CD4-positive, CD25-positive, alpha-beta regulatory T cell (primary cell): Measurements from ENCODE around the gene MX1. TPM values are rescaled to one million over a fixed set of nuclear protein-coding genes. Genes with fewer than 3 reads are reported as not detected.

Experiments used
- ATAC-seq, 2 donors: fragments of 150-1000 bp; cut with Tn5 transposase; one replicate each; pipeline ENCODE4 v1.10.0; 2021; ENCODE audit warnings: low read depth in 2 of 2, moderate number of reproducible peaks in 2 of 2, moderate library complexity in 1 of 2
- DNase-seq, 3 donors: peaks; one replicate each; pipeline versions ENCODE4 v3.0.0 to v3.0.0-alpha.2; 2012 to 2022; ENCODE audit warnings: mixed read lengths in 1 of 3
- H3K27ac ChIP-seq: one replicate; pipeline ENCODE4 v1.7.0; 2013; ENCODE audit warnings: mild to moderate bottlenecking, low read length; ENCODE audit not compliant: insufficient read depth, poor library complexity, severe bottlenecking
- H3K27me3 ChIP-seq: one replicate; pipeline ENCODE4 v1.7.0; 2013; ENCODE audit warnings: low read length; ENCODE audit not compliant: control insufficient read depth, insufficient read depth
- H3K36me3 ChIP-seq: one replicate; pipeline ENCODE4 v1.7.0; 2013; ENCODE audit warnings: mild to moderate bottlenecking, low read length, moderate library complexity; ENCODE audit not compliant: control insufficient read depth, insufficient read depth
- H3K4me1 ChIP-seq: 2 replicates; pipeline ENCODE4 v1.7.0; 2013; ENCODE audit warnings: mild to moderate bottlenecking, low read length; ENCODE audit not compliant: insufficient read depth, control insufficient read depth, poor library complexity, severe bottlenecking
- H3K4me3 ChIP-seq: one replicate; pipeline ENCODE4 v1.7.0; 2013; ENCODE audit warnings: low read depth, mild to moderate bottlenecking, low read length, moderate library complexity
- H3K9me3 ChIP-seq, 2 experiments: 1 replicate in 1 of 2; 2 replicates in 1 of 2; pipeline ENCODE4 v1.7.0; 2013; ENCODE audit warnings: low read length in 2 of 2, mild to moderate bottlenecking in 1 of 2, moderate library complexity in 1 of 2; ENCODE audit not compliant: control insufficient read depth in 2 of 2
- H3K27ac Mint-ChIP-seq, 3 donors: one replicate each; pipeline ENCODE4 v1.8.0; 2020 to 2022; ENCODE audit warnings: mild to moderate bottlenecking in 3 of 3, mixed read lengths in 3 of 3, moderate library complexity in 2 of 3
- H3K27me3 Mint-ChIP-seq: one replicate; pipeline ENCODE4 v1.8.0; 2022; ENCODE audit warnings: mild to moderate bottlenecking, mixed read lengths
- H3K36me3 Mint-ChIP-seq: one replicate; pipeline ENCODE4 v1.8.0; 2020; ENCODE audit warnings: mixed read lengths
- H3K4me1 Mint-ChIP-seq, 4 donors: one replicate each; pipeline ENCODE4 v1.8.0; 2020 to 2022; ENCODE audit warnings: mixed read lengths in 4 of 4, mild to moderate bottlenecking in 1 of 4
- H3K4me3 Mint-ChIP-seq, 4 donors: one replicate each; pipeline ENCODE4 v1.8.0; 2020 to 2022; ENCODE audit warnings: mild to moderate bottlenecking in 4 of 4, mixed read lengths in 4 of 4, moderate library complexity in 3 of 4
- H3K9me3 Mint-ChIP-seq, 7 donors: one replicate each; pipeline ENCODE4 v1.8.0; 2020 to 2022; ENCODE audit warnings: mixed read lengths in 7 of 7, mild to moderate bottlenecking in 3 of 7, moderate library complexity in 2 of 7
- polyA plus RNA-seq, 4 donors: library from polyadenylated mRNA; unstranded; fragments of 300-500 nt; fragmentation: Illumina TruSeq; gene quantifications; one replicate each; pipeline ENCODE4 v1.2.3, GENCODE V29; 2021
- total RNA-seq: library from RNA; stranded (reverse); gene quantifications from one replicate; pipeline ENCODE4 v1.2.3, GENCODE V29; 2022

The MX1 gene
- total and polyA plus RNA-seq, 5 donors from 2014 or later = 82.5 to 137 (median 95.2) TPM

GRCh38 chr21:41453761-41454160 is 27.7 kb downstream of the MX1 start:
- Mint-ChIP-seq H3K36me3 (peaks cover 74% of the 10 kb centered on the region), H3K27me3 (no peaks in the 10 kb centered on the region), H3K4me3 (no peak overlapping the region), H3K4me1 (peaks cover 0 to 12% (median 2%) of the 10 kb centered on the region in 4 donors), H3K9me3 (no peaks in the 10 kb centered on the region), H3K27ac (peak overlapping the region in 2 of 3 donors; percentile 68 to 80)
- Histone ChIP-seq H3K4me1 (no peaks in the 10 kb centered on the region), H3K27me3 (no peaks in the 10 kb centered on the region), H3K4me3 (no peak overlapping the region), H3K36me3 (peaks cover 85% of the 10 kb centered on the region), H3K9me3 (no peaks in the 10 kb centered on the region), H3K27ac (no peak overlapping the region)
- no peak for DNase-seq
- ATAC-seq = no peak

DNA sequence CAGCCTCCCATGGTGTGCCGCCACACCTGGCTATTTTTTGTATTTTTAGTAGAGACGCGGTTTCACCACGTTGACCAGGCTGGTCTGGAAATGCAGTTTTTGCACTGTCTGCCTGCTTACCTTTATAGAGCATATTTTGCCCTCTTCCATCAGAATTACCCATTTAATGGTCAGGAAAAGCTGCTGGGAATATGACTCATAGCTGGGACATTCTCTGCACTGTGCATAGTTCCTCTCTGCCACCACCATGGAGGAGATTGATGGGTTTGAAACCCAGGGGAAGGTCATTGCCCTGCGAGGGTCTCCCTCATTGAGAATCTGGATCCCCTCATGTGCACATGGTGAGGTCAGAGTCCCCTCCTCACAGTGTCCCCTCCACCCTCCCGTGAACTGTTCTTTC is 32.1 kb downstream of the MX1 start:
- Histone ChIP-seq H3K36me3 (peaks cover 56% of the 10 kb centered on the region), H3K27me3 (no peaks in the 10 kb centered on the region), H3K4me1 (no peaks in the 10 kb centered on the region), H3K27ac (no peak overlapping the region), H3K4me3 (no peak overlapping the region), H3K9me3 (no peaks in the 10 kb centered on the region)
- no peak for DNase-seq
- Mint-ChIP-seq H3K4me1 (peaks cover 0 to 21% (median 7%) of the 10 kb centered on the region in 4 donors), H3K27me3 (no peaks in the 10 kb centered on the region), H3K36me3 (peaks cover 49% of the 10 kb centered on the region), H3K27ac (peak overlapping the region in 1 of 3 donors; percentile 41), H3K4me3 (no peak overlapping the region), H3K9me3 (no peaks in the 10 kb centered on the region)
- no peak for ATAC-seq

- no peaks in the 10 kb centered on the region for H3K9me3 ChIP-seq
- peaks cover 52% of the 10 kb centered on the region for H3K36me3 ChIP-seq
- no peak overlapping the region for H3K4me3 ChIP-seq
- Mint-ChIP-seq H3K4me1 (peaks cover 0 to 16% (median 7%) of the 10 kb centered on the region in 4 donors), H3K4me3 (no peak overlapping the region), H3K36me3 (peaks cover 45% of the 10 kb centered on the region), H3K27ac (no peak overlapping the region), H3K27me3 (no peaks in the 10 kb centered on the region), H3K9me3 (peaks cover 0 to under 1% (median 0%) of the 10 kb centered on the region in 7 donors)
- DNase-seq (no peak), ATAC-seq (no peak)
- no peaks in the 10 kb centered on the region for H3K4me1 ChIP-seq
- no peaks in the 10 kb centered on the region for H3K27me3 ChIP-seq
- H3K27ac ChIP-seq = no peak overlapping the region
Measured at GRCh38 chr21:41458559-41458958, 32.5 kb downstream of the MX1 start.

- Mint-ChIP-seq H3K9me3 (peaks cover 0 to 7% (median 0%) of the 10 kb centered on the region in 7 donors), H3K4me3 (no peak overlapping the region), H3K27ac (peak overlapping the region; percentile 27 to 94 (median 75)), H3K4me1 (peaks cover 0 to 15% (median 7%) of the 10 kb centered on the region in 4 donors), H3K27me3 (no peaks in the 10 kb centered on the region), H3K36me3 (peaks cover 45% of the 10 kb centered on the region)
- no peaks in the 10 kb centered on the region for H3K9me3 ChIP-seq
- H3K4me3 ChIP-seq = no peak overlapping the region
- H3K36me3 ChIP-seq = peaks cover 38% of the 10 kb centered on the region
- no peak overlapping the region for H3K27ac ChIP-seq
- H3K4me1 ChIP-seq = no peaks in the 10 kb centered on the region
- no peaks in the 10 kb centered on the region for H3K27me3 ChIP-seq
- DNase-seq = no peak
- peak; percentile 26 to 37 for ATAC-seq
Measured at GRCh38 chr21:41459884-41460534, 34.0 kb downstream of the MX1 start.

DNA sequence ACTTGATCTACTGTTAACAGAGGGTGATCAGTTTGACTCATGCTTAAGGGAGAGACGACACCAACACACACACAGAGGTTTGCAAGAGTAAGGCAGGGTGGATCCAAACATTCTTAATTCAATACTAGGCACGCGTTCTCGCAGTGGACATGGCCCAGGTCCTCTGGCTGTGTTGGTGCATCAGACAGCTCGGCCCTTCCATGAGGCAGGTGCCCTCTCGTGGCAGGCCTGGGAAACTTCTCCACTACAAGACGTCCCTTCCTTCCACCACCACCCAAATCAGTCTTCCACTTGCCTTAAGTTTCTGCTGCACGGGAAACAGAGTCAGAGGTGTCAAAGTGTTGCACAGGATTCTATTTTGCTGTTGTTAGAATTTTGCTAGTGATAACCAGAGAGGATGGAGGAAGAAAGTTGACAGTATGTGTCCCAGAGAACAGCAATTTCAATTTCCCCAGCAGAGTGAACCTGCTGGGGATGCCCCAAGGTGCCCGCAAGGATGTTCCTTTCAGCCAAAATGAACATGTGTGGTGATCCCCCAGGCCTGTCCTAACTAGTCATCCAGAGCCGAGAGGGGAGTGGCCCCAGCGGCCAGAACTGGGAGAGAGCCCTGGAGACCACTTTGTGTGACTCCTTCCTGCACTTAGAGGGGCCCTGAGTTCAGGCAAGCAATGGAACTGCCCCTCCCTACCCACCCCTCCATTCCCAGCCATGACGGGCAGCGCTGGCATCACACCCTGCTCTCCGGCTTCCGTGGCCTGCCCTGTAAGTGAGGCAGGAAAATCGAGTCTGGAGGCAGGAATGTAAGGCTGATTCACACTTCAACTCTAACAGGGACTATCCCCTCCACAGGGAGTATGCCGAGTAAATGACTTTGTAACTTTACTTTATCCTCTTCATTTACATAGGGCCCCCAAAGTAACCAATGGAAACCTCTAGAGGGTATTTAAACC is 34.8 kb downstream of the MX1 start:
- no peak overlapping the region for H3K4me3 Mint-ChIP-seq
- H3K27ac Mint-ChIP-seq = peak overlapping the region in 2 of 3 donors; percentile 27 to 75
- Histone ChIP-seq H3K4me3 (no peak overlapping the region), H3K27me3 (no peaks in the 10 kb centered on the region), H3K27ac (no peak overlapping the region), H3K9me3 (no peaks in the 10 kb centered on the region), H3K4me1 (no peaks in the 10 kb centered on the region), H3K36me3 (peaks cover 31% of the 10 kb centered on the region)
- peaks cover 38% of the 10 kb centered on the region for H3K36me3 Mint-ChIP-seq
- peak; percentile 33 to 63 (median 50) for DNase-seq
- peaks cover 0 to 7% (median 0%) of the 10 kb centered on the region in 7 donors for H3K9me3 Mint-ChIP-seq
- no peaks in the 10 kb centered on the region for H3K27me3 Mint-ChIP-seq
- ATAC-seq = peak; percentile 63 to 70
- H3K4me1 Mint-ChIP-seq = peaks cover 0 to 15% (median 7%) of the 10 kb centered on the region in 4 donors

DNA sequence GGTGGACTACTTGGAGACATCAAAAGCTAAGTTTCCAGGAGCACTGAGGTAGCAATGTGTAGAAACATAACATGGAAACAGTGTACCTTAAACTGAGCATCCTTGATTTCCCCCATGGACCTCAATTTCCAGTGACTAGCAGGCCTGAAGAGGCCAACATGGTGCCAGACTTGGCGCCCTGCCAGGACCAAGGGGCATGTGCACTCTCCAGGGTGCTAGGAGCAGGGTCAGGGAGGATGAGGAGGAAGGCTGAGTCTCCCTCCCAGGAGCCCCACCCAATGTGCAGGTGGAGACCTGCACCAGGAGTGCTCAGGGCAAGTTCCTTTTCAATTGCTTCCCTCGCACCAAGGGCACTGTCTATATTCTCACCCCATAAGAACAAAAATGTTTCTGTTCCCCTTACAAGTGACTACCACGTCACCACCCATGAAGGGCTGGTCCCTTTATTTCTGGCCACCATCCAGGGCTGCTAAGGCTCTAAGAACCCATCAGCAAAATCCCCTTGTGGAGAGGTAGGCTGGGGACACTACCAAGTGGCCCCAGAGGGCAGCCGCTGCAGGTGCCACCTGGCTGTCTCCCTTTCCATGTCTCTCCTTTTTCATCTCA is 39.2 kb downstream of the MX1 start:
- Histone ChIP-seq H3K27ac (no peak overlapping the region), H3K36me3 (no peaks in the 10 kb centered on the region)
- H3K27ac Mint-ChIP-seq = no peak overlapping the region

DNA sequence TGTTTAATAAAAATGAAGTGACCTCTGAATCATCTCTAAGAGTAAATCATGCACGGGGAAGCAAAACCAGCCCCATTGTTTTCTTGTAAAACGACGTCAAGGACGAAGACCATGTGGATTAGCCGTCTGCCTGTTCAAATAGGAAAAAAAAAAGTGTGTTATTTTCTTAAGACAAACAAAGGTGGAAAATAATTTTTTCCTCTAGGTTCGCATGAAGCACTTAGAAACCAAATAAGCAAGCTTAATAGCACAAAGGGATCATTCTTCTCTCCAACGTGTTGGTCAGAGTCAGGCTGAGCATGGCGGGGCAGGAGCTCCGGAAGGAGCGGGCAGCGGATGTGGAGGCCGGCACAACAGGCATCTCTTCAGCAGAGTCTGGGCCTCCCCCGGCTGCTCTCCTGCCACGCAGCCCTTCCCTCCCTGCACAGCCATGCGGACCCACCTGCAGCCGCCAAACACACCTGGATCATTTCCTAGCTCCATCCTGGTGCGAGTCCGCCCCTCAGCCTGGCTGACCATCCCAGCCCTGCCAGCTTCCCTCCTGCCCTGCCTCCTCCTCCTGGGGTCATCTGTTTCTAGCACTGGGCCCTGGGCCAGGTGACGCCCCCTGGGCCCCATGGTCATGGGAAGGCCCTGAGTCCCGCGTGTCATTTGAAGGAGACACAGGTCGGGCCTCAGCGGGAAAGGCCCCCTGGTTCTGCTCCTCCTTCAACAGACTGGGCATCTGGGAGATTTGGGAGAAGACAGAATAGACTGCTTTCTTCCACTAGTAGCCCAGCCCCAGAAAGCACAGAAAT is 40.2 kb downstream of the MX1 start:
- ATAC-seq = no peak
- peaks cover 6% of the 10 kb centered on the region for H3K36me3 Mint-ChIP-seq
- H3K27ac Mint-ChIP-seq = no peak overlapping the region

More for the DNA sequence above, 39.2 kb downstream of the MX1 start:
- Histone ChIP-seq H3K9me3 (no peaks in the 10 kb centered on the region), H3K4me1 (no peaks in the 10 kb centered on the region), H3K27me3 (no peaks in the 10 kb centered on the region), H3K4me3 (no peak overlapping the region)
- ATAC-seq (no peak), DNase-seq (no peak)
- peaks cover 0 to 7% (median 0%) of the 10 kb centered on the region in 7 donors for H3K9me3 Mint-ChIP-seq
- peaks cover 0 to 10% (median 5%) of the 10 kb centered on the region in 4 donors for H3K4me1 Mint-ChIP-seq
- H3K27me3 Mint-ChIP-seq = peaks cover 12% of the 10 kb centered on the region
- no peak overlapping the region for H3K4me3 Mint-ChIP-seq
- peaks cover 9% of the 10 kb centered on the region for H3K36me3 Mint-ChIP-seq

More for the DNA sequence above, 40.2 kb downstream of the MX1 start:
- Mint-ChIP-seq H3K4me1 (peaks cover 0 to 5% (median under 1%) of the 10 kb centered on the region in 4 donors), H3K4me3 (no peak overlapping the region), H3K27me3 (peaks cover 17% of the 10 kb centered on the region), H3K9me3 (peaks cover 0 to 7% (median 1%) of the 10 kb centered on the region in 7 donors)
- no peaks in the 10 kb centered on the region for H3K27me3 ChIP-seq
- H3K4me1 ChIP-seq = no peaks in the 10 kb centered on the region
- H3K36me3 ChIP-seq = no peaks in the 10 kb centered on the region
- H3K27ac ChIP-seq = no peak overlapping the region
- no peak for DNase-seq
- no peaks in the 10 kb centered on the region for H3K9me3 ChIP-seq
- no peak overlapping the region for H3K4me3 ChIP-seq
